ENCODE data around the gene GALNT1. TPM values are rescaled to one million over a fixed set of nuclear protein-coding genes. Genes with fewer than 3 reads are reported as not detected.

The GALNT1 gene
- total and polyA plus RNA-seq, 2 of the 4 experiments (the other 2 are of a cell fraction) = 24.9 to 43.9 TPM

GRCh38 chr18:35618289-35618688, 36.7 kb downstream of the GALNT1 start:
- H4K91ac ChIP-seq (ENCODE audit: insufficient read depth, low read depth, low read length) = no peak overlapping the region
- H3K18ac ChIP-seq (ENCODE audit: low read depth, low read length) = no peak overlapping the region
- H2BK15ac ChIP-seq (ENCODE audit: low read depth, low read length) = no peak overlapping the region
- no peak overlapping the region for H4K5ac ChIP-seq (ENCODE audit: low read depth, low read length)
- H3K36me3 ChIP-seq (ENCODE audit: control insufficient read depth, insufficient read depth, low read length) = no peaks in the 10 kb centered on the region
- in situ Hi-C loops (cut with MboI; ENCODE audit: low sequenced_read_pairs) = no loop called here
- ATAC-seq (ENCODE audit: low read depth) = no peak
- ChIA-PET POLR2A (ENCODE audit: unreplicated experiment) (no interaction called here), CTCF (interaction anchor here (1.0 kb wide), 1 partner anchor 16 kb away, joined by 3 read pairs; no protein-coding TSS in a partner anchor)
- no peaks in the 10 kb centered on the region for H3K27me3 ChIP-seq (ENCODE audit: control insufficient read depth, insufficient read depth, low read length)
- H3K9me3 ChIP-seq (ENCODE audit: control insufficient read depth, insufficient read depth, low read length) = no peaks in the 10 kb centered on the region
- no peak for TF ChIP-seq CHD1 (IDR thresholded peaks at IDR 0.05; ENCODE audit: low read depth, low read length)
- H3K9ac ChIP-seq (ENCODE audit: low read depth, low read length) = no peak overlapping the region
- dilution Hi-C loops (cut with HindIII; ENCODE audit: low sequenced_read_pairs, unreplicated experiment) = no loop called here
- peaks cover 7% of the 10 kb centered on the region for H3K4me1 ChIP-seq (ENCODE audit: control insufficient read depth, insufficient read depth, low read length)
- BruUV-seq (replicated peaks) = no TSS peak
- no peak overlapping the region for H2BK120ac ChIP-seq (ENCODE audit: low read depth, low read length)
- no peaks in the 10 kb centered on the region; the same call in 1 of the 2 replicates for H3K9me1 ChIP-seq (ENCODE audit: insufficient read depth, low read length)
- H3K4me3 ChIP-seq (ENCODE audit: insufficient read depth, low read depth, low read length) = no peak overlapping the region
- no peak overlapping the region for H2BK5ac ChIP-seq (ENCODE audit: low read depth, low read length, poor library complexity, severe bottlenecking)
- H3K79me1 ChIP-seq (ENCODE audit: low read depth in 1 of 2, low read length in 2 of 2) = peaks cover 0 to 34% of the 10 kb centered on the region in 2 experiments; a peak in 3 of 4 replicates
- H4K8ac ChIP-seq (ENCODE audit: low read depth in 2 of 2, low read length in 2 of 2) = no peak overlapping the region
- no peak overlapping the region for H3K4me2 ChIP-seq (ENCODE audit: low read depth, low read length)
- no peak overlapping the region for H3K14ac ChIP-seq (replicated peaks; ENCODE audit: low read depth, low read length)
- no peak overlapping the region for H2AK5ac ChIP-seq (ENCODE audit: low read depth, low read length)
- no peak for DNase-seq
- H2AK9ac ChIP-seq (replicated peaks; ENCODE audit: low read depth, low read length, poor library complexity) = no peak overlapping the region
- H4K20me1 ChIP-seq (ENCODE audit: insufficient read depth, low read length) = peaks cover 13% of the 10 kb centered on the region; the same call in 1 of the 2 replicates
- no peak overlapping the region for H3K27ac ChIP-seq (ENCODE audit: insufficient read depth, low read length)
- no peak overlapping the region for H2BK20ac ChIP-seq (ENCODE audit: low read depth, low read length)
- H3K23ac ChIP-seq (ENCODE audit: low read depth, low read length) = no peak overlapping the region
- intact Hi-C loops (cut with micrococcal nuclease) = loop anchor here (5.0 kb wide), 1 partner anchor 36 kb away; the partner anchor contains the start of gene GALNT1
- H3K4ac ChIP-seq (ENCODE audit: low read depth, low read length) = no peak overlapping the region
- no peak overlapping the region for H3K56ac ChIP-seq (ENCODE audit: extremely low read depth, insufficient read depth, low read length)
- no peak overlapping the region for H2AFZ ChIP-seq (replicated peaks; ENCODE audit: low read length, poor library complexity)
